SJCRH30 (cell line): ENCODE results near the gene BCAP29. TPM values are rescaled to one million over a fixed set of nuclear protein-coding genes. Genes with fewer than 3 reads are reported as not detected.

Experiments used
- DNase-seq, 2 experiments: peaks; one replicate each; pipeline ENCODE4 v3.0.0-alpha.2; 2015 to 2020
- H3K27ac ChIP-seq: fragments of 250-450 bp; sonication (Bioruptor Pico); 2 replicates; pipeline ENCODE4 v1.5.1; 2020; ENCODE audit warnings: mild to moderate bottlenecking, moderate library complexity
- H3K27me3 ChIP-seq: fragments of 250-450 bp; sonication (Bioruptor Pico); 2 replicates; pipeline ENCODE4 v1.5.1; 2020; ENCODE audit warnings: mild to moderate bottlenecking, moderate library complexity
- H3K36me3 ChIP-seq: fragments of 250-450 bp; sonication (Bioruptor Pico); 2 replicates; pipeline ENCODE4 v1.5.1; 2020; ENCODE audit warnings: mild to moderate bottlenecking, moderate library complexity
- H3K4me1 ChIP-seq: fragments of 250-450 bp; sonication (Bioruptor Pico); 2 replicates; pipeline ENCODE4 v1.5.1; 2020; ENCODE audit warnings: mild to moderate bottlenecking, moderate library complexity
- H3K4me3 ChIP-seq: fragments of 250-450 bp; sonication (Bioruptor Pico); 2 replicates; pipeline ENCODE4 v1.5.1; 2020; ENCODE audit warnings: mild to moderate bottlenecking, moderate library complexity
- H3K9me3 ChIP-seq: fragments of 250-450 bp; sonication (Bioruptor Pico); replicated peaks from 2 replicates; pipeline ENCODE4 v1.5.1; 2020; ENCODE audit warnings: mild to moderate bottlenecking, moderate library complexity
- total RNA-seq: library from RNA; depleted of rRNA; stranded (reverse); fragments of >200 nt; shearing (Covaris generic); gene quantifications from 2 replicates; pipeline ENCODE4 v1.2.3, GENCODE V29; 2014

Gene BCAP29
- total RNA-seq, 1 experiment from 2014 or later: 66.8 TPM

- H3K4me1 ChIP-seq: peaks cover 3% of the 10 kb centered on the region; the same call in 1 of the 2 replicates
- peak in 1 of 2 experiments; percentile 20 for DNase-seq
- H3K27ac ChIP-seq: no peak overlapping the region
- H3K4me3 ChIP-seq: no peak overlapping the region
- peaks cover 43% of the 10 kb centered on the region for H3K36me3 ChIP-seq
- H3K9me3 ChIP-seq: no peaks in the 10 kb centered on the region
- H3K27me3 ChIP-seq: no peaks in the 10 kb centered on the region
These were observed 17.0 kb downstream of the BCAP29 start for GRCh38 chr7:107596881-107597581.

GRCh38 chr7:107597582-107597916, 17.5 kb downstream of the BCAP29 start:
- H3K4me1 ChIP-seq: peaks cover 3% of the 10 kb centered on the region; the same call in 1 of the 2 replicates
- no peak overlapping the region for H3K27ac ChIP-seq
- H3K9me3 ChIP-seq: no peaks in the 10 kb centered on the region
- no peak for DNase-seq
- peaks cover 42% of the 10 kb centered on the region for H3K36me3 ChIP-seq
- no peaks in the 10 kb centered on the region for H3K27me3 ChIP-seq
- no peak overlapping the region for H3K4me3 ChIP-seq

DNA sequence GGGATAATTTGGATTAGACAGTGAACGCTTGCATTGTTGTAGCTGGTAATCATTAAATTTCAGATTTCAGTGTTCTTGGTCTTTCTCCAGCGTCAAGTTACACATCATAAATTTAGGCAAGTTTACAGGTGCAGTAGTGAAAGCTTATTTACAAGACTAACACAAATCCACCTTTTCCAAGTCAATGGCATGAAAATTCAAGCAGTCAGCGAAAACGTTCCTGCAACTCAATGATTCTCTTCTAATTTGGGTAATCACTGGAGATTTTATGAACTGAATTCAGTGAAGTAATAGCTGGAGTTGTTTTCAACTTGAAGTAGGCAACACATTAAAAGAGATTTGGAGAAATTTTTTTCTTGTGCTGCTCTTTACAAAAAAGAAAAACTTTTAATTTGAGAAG, 17.9 kb downstream of the BCAP29 start:
- peaks cover 42% of the 10 kb centered on the region for H3K36me3 ChIP-seq

DNA sequence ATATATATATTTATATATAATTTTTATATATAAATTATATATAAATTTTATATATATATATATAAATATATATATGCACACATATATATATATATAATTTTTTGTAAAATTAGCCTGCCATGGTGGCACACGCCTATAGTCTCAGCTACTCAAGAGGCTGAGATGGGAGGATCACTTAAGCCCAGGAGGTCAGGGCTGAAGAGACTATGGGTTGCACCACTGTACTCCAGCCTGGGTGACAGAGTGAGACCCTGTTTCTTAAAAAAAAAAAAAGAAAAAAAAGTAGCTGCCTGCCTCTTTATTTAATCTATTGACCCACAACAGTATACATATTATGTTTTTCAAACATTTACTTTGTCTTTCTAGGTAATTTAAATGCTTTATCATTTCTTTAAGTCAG, 19.2 kb downstream of the BCAP29 start:
- peaks cover 42% of the 10 kb centered on the region for H3K36me3 ChIP-seq

More for the DNA sequence above, 17.9 kb downstream of the BCAP29 start:
- DNase-seq: no peak
- Histone ChIP-seq H3K4me3 (no peak overlapping the region), H3K27ac (no peak overlapping the region), H3K9me3 (no peaks in the 10 kb centered on the region), H3K4me1 (peaks cover 3% of the 10 kb centered on the region; the same call in 1 of the 2 replicates), H3K27me3 (no peaks in the 10 kb centered on the region)

DNA sequence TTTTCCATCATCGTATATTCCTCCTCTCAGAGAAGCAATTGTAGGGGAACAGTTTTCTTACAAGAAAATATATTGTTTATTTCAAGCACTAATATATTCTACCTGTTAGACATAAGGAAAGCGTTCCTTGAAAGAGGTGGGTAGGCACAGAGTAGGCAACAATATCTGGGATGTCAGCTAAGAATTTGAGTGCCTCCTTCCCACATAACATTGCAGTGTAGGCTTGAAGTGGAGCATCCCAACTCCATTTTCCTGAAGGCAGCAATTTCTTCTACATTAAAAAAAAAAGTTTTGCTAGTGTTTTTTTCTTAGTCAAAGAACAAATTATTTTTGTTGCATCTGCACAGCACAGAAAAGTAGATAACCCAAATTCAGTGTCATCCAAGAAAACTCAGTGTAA, 20.8 kb downstream of the BCAP29 start:
- H3K4me3 ChIP-seq: no peak overlapping the region

More for the DNA sequence above, 19.2 kb downstream of the BCAP29 start:
- H3K27me3 ChIP-seq: no peaks in the 10 kb centered on the region
- H3K27ac ChIP-seq: no peak overlapping the region
- H3K4me3 ChIP-seq: no peak overlapping the region
- no peaks in the 10 kb centered on the region for H3K9me3 ChIP-seq
- DNase-seq: no peak
- H3K4me1 ChIP-seq: peaks cover 3% of the 10 kb centered on the region

GRCh38 chr7:107605218-107605815, 25.3 kb downstream of the BCAP29 start:
- H3K27me3 ChIP-seq: no peaks in the 10 kb centered on the region
- H3K36me3 ChIP-seq: peaks cover 8% of the 10 kb centered on the region
- H3K4me3 ChIP-seq: no peak overlapping the region
- DNase-seq: no peak
- H3K27ac ChIP-seq: no peak overlapping the region
- H3K4me1 ChIP-seq: no peaks in the 10 kb centered on the region; the same call in 1 of the 2 replicates
- no peaks in the 10 kb centered on the region for H3K9me3 ChIP-seq

More for the DNA sequence above, 20.8 kb downstream of the BCAP29 start:
- Histone ChIP-seq H3K4me1 (no peaks in the 10 kb centered on the region; the same call in 1 of the 2 replicates), H3K27me3 (no peaks in the 10 kb centered on the region), H3K36me3 (peaks cover 26% of the 10 kb centered on the region), H3K27ac (no peak overlapping the region), H3K9me3 (no peaks in the 10 kb centered on the region)
- DNase-seq: no peak

DNA sequence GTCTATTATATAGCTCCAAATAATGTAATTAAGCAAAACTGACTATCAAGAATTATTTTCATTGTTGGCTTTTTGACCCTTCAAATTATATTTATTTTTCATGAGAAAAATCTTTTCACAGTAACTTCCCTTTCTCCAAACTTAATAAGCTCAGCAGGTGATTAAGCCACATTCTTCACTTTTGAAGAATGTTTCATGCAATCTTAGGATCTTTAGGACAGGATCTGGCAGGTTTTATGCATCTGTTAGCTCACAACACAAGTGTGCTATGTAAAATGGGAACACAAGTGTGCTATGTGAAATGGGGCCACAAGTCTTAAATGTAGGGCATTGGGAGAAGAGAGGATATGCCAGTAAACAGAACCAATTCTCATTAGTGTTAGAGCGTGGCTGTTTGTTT, 26.3 kb downstream of the BCAP29 start:
- no peak for DNase-seq
- Histone ChIP-seq H3K36me3 (peaks cover 8% of the 10 kb centered on the region; the same call in 1 of the 2 replicates), H3K9me3 (no peaks in the 10 kb centered on the region), H3K4me3 (no peak overlapping the region), H3K27ac (no peak overlapping the region), H3K27me3 (no peaks in the 10 kb centered on the region), H3K4me1 (no peaks in the 10 kb centered on the region; the same call in 1 of the 2 replicates)

DNA sequence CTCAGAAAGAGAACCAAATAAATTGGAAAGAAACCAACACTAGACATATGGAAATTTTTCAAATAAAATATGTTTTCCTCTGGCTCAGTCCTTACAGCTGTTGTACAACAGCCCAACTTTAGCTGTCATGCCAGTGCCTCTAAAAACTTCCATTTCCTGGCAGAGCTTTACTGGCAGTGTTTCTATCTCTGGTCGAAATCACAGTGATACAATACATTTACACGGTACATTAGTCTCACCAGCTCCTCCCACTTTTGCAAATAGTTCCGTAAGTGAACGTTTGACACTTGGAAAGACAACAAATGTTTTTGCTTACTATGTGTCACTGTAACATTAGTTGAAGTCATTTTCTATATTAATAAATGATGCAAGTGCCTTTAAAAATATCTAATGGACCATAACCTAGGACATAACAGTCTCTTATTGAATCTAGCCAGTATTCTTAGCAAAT, 29.8 kb downstream of the BCAP29 start:
- H3K36me3 ChIP-seq: peaks cover 11% of the 10 kb centered on the region
- no peaks in the 10 kb centered on the region for H3K9me3 ChIP-seq
- peaks cover 7% of the 10 kb centered on the region; the same call in 1 of the 2 replicates for H3K4me1 ChIP-seq
- peak overlapping the region; percentile 26 for H3K27ac ChIP-seq
- H3K27me3 ChIP-seq: no peaks in the 10 kb centered on the region
- peak in 1 of 2 experiments; percentile 40 for DNase-seq
- no peak overlapping the region for H3K4me3 ChIP-seq

- peaks cover 7% of the 10 kb centered on the region; the same call in 1 of the 2 replicates for H3K4me1 ChIP-seq
- H3K9me3 ChIP-seq: no peaks in the 10 kb centered on the region
- peak overlapping the region; percentile 26 for H3K27ac ChIP-seq
- peaks cover 12% of the 10 kb centered on the region for H3K36me3 ChIP-seq
- no peak for DNase-seq
- no peaks in the 10 kb centered on the region for H3K27me3 ChIP-seq
- H3K4me3 ChIP-seq: no peak overlapping the region
These were observed 30.3 kb downstream of the BCAP29 start for GRCh38 chr7:107610323-107610722.

- Histone ChIP-seq H3K4me3 (no peak overlapping the region), H3K27ac (no peak overlapping the region), H3K4me1 (peaks cover 7% of the 10 kb centered on the region; the same call in 1 of the 2 replicates), H3K27me3 (no peaks in the 10 kb centered on the region), H3K9me3 (no peaks in the 10 kb centered on the region), H3K36me3 (peaks cover 21% of the 10 kb centered on the region)
- no peak for DNase-seq
These were observed 33.4 kb downstream of the BCAP29 start for GRCh38 chr7:107613439-107613838.

GRCh38 chr7:107613948-107614347, 33.9 kb downstream of the BCAP29 start:
- Histone ChIP-seq H3K4me3 (no peak overlapping the region), H3K27ac (no peak overlapping the region), H3K9me3 (no peaks in the 10 kb centered on the region), H3K36me3 (peaks cover 24% of the 10 kb centered on the region), H3K27me3 (no peaks in the 10 kb centered on the region), H3K4me1 (peaks cover 7% of the 10 kb centered on the region; the same call in 1 of the 2 replicates)
- DNase-seq: no peak

- Histone ChIP-seq H3K27ac (no peak overlapping the region), H3K36me3 (peaks cover 28% of the 10 kb centered on the region), H3K4me3 (no peak overlapping the region), H3K9me3 (no peaks in the 10 kb centered on the region), H3K4me1 (peaks cover 7% of the 10 kb centered on the region; the same call in 1 of the 2 replicates), H3K27me3 (no peaks in the 10 kb centered on the region)
- peak in 1 of 2 experiments; percentile 41 for DNase-seq
These were observed 34.4 kb downstream of the BCAP29 start for GRCh38 chr7:107614425-107614824.

DNA sequence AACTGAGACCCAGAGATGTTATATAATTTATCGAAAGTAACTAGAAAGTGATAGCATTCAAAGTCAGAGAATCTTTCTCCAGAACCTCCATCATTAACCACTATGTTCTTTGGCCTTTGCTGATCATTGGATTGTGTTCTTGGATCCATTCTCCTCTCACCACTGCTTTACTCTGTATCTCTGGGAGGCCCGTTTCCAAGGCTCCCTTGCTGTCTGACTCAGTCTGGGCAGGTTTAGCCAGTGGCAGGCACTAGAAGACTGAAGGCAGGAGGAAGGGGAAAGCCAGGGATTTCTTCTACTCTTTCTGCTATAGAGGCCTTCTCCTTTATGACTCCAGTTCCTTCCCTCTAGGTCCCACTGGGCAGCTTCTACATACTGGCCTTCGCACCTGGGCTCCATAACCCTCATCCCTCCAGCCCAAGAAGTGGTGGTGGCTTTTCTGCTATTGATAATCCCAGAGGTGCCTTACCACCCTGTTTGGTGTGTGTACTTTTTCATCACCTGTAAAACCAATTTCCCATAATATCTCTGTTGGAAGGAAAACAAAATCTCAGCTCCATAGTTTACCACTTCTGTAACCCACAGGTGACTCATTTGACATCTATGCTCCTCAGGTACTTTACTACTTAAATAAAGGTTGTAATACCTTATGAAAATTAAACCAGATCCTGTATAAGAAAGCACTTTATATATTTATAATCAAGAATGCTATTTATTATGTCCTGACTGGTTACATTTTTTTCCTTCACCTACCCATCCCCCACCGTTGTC, 36.0 kb downstream of the BCAP29 start:
- DNase-seq: no peak
- peaks cover 28% of the 10 kb centered on the region for H3K36me3 ChIP-seq

GRCh38 chr7:107622429-107622828, 42.4 kb downstream of the BCAP29 start:
- H3K4me1 ChIP-seq: no peaks in the 10 kb centered on the region
- no peak for DNase-seq
- H3K27ac ChIP-seq: no peak overlapping the region
- H3K36me3 ChIP-seq: peaks cover 7% of the 10 kb centered on the region; the same call in 1 of the 2 replicates
- no peaks in the 10 kb centered on the region for H3K27me3 ChIP-seq
- no peaks in the 10 kb centered on the region; the same call in 1 of the 2 replicates for H3K9me3 ChIP-seq
- H3K4me3 ChIP-seq: no peak overlapping the region

More for the DNA sequence above, 36.0 kb downstream of the BCAP29 start:
- Histone ChIP-seq H3K4me3 (no peak overlapping the region), H3K4me1 (peaks cover 7% of the 10 kb centered on the region; the same call in 1 of the 2 replicates), H3K9me3 (no peaks in the 10 kb centered on the region), H3K27ac (no peak overlapping the region), H3K27me3 (no peaks in the 10 kb centered on the region)
